HG03135 (cell line): Measurements from ENCODE around the gene NCF4.

Experiments
- ATAC-seq: cut with Tn5 transposase; IDR thresholded peaks from one replicate; pipeline ENCODE4 v1.9.1; 2021; ENCODE audit warnings: mild to moderate bottlenecking, moderate library complexity; ENCODE audit not compliant: unreplicated experiment

NCF4 gene

DNA sequence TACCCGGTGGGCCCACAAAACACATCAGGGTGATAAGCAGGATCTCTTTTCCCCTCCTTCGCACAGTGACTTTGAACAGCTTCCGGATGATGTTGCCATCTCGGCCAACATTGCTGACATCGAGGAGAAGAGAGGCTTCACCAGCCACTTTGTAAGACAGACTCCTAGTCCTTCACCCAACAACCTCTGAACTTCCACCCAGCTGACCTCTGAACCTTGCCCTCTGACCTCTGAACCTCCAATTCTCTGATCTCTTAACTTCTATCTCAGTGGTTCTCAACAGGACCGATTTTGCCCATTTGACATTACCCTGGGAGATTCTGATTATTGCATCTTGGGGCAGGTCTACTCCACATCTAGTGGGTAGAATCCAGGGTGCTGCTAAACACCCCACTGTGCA is 3.2 kb downstream of the NCF4 start:
- ATAC-seq, result no peak

DNA sequence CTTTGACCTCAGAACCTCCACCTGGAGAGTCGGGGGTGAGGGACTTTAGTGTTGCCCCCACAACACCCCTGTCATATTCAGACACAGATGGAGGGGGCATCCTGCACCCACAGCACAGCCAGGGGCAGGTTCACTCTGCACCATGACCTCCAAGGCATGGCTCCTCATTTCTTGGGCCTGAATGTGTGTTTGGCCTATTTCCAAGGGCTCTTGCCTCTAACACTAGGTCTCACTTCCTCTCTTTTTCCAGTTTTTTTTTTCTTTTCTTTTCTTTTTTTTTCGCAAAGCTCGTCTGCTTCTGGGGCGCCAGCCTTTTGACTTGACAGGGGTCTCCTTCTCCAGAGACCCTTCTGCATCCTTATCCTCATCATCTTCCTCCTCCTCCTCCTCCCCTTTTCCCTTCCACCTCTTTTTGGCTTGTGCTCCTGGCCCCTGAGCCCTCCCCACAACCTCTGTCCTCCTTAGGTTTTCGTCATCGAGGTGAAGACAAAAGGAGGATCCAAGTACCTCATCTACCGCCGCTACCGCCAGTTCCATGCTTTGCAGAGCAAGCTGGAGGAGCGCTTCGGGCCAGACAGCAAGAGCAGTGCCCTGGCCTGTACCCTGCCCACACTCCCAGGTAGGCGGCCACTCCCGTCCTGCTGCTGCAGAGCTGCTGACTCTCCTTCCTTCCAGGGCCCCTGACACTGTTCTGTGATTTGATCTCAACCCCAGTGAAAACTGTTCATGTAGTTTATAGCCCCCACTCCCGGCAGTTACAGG is 3.8 kb downstream of the NCF4 start:
- no peak for ATAC-seq

DNA sequence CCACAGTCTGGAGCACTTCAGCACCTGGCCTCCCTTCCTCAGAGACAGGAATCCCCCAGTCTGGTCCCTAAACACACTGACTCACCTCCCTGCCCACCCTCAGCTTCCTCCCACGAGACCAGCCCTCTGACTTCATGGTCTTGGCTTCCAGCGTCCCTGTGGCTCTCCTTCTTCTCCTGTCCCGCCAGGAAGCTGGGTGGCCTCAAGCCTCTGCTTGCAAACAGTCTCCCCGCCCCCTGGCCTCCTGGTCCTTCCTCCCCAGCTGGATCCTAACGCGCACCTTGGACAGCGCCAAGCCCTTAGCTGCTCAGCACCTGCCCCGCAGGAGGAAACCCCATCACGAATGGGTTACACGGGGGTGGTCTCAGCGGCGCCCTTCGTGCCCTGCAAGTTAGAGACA is 4.5 kb downstream of the NCF4 start:
- no peak for ATAC-seq

DNA sequence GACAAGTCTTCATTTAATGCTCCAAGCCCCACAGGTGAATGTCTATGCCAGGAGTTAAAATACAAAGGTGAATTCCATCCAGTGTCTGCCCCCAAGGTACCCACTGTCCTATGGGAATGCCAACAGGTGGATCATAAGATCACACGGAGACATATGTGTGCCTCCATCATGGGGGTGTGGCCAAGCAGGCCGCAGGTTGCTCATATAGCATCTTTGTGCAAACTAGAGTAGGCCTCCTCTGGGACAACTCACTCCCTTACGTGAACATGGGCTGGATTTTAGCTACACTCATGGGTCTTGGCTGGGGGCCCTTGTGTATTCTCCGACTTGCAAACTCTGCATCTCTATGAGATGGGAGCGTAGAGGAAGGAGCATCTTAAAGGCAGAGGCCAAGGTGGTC is 6.9 kb downstream of the NCF4 start:
- ATAC-seq, result no peak

DNA sequence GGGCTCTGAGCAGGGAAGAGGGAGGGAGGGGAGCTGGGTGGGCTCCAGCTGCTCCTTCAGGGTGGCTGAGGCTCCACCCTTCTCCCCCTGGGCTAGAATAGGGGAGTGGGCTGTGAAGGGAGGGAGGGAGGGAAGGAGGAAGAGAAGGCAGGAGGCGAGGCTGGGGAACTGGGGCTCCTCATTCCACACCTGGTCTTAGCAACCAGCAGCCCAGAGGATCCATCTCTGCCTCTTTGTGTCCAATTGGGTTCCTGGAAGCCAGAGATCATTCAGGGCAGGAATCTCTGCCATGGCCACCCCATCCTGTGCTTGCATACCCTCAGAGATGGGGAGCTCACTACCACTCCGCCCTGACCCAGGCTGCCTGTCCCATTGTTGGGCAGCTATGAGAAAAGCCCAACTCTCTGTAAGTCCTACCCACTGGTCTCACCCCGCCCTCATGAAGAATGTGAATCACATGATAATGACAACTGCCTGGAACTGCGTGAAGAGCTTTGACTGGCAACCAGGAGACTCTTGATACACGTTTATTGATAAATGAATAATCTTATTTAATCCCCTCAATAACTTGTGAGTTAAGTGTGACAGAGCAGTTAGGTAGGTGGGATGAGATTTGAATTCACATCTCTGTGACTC is 7.9 kb downstream of the NCF4 start:
- ATAC-seq, result no peak

DNA sequence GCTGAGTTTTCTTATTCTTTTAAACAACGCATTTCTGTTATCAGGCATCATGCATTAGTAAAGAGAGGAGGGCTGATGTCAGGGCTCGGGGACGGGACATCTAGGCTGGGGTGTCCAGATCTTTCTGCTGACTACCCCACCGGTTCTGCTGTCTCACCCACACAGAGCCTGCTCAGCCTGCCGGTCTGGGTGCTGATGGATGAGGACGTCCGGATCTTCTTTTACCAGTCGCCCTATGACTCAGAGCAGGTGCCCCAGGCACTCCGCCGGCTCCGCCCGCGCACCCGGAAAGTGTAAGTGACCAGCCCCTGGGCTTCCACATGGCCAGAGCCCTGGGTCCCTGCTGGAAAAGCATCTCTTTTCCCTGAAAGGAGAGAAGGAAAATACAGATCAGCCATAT is 9.4 kb downstream of the NCF4 start:
- ATAC-seq, result no peak

DNA sequence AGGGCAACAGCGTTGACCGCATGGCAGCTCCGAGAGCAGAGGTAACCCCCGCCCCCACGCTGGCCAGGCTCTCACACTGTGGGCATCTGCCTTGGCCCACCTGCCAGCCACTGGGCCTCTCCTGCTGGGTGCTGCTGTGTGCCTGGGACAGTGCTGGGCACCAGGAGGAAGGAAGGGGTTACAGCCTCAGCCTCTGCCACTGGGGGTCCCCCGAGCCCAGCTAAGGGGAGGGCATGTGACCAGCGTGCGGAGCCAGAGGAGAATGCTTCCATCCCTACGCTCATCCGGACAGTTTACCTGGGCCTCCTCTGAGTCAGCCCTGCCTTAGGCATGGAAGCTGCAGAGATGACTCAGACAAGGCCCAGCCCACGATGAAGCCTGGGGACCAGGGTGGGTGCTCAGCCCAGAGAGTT is 10.9 kb downstream of the NCF4 start:
- no peak for ATAC-seq

DNA sequence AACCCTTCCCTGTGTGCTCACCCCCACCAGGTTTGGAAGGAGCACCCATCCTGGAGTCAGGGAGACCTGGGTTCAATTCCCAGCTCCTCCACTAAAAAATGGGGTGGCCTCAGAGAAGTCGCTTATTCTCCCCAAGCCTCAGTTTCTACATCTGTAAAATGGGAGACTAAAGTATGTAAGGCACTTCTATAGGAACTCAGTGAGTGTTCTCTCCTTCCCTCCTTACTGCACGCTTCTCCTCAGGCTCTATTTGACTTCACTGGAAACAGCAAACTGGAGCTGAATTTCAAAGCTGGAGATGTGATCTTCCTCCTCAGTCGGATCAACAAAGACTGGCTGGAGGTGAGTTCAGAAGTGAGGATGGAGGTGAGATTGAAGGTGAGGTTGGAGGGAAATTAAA is 11.3 kb downstream of the NCF4 start:
- ATAC-seq, result no peak

DNA sequence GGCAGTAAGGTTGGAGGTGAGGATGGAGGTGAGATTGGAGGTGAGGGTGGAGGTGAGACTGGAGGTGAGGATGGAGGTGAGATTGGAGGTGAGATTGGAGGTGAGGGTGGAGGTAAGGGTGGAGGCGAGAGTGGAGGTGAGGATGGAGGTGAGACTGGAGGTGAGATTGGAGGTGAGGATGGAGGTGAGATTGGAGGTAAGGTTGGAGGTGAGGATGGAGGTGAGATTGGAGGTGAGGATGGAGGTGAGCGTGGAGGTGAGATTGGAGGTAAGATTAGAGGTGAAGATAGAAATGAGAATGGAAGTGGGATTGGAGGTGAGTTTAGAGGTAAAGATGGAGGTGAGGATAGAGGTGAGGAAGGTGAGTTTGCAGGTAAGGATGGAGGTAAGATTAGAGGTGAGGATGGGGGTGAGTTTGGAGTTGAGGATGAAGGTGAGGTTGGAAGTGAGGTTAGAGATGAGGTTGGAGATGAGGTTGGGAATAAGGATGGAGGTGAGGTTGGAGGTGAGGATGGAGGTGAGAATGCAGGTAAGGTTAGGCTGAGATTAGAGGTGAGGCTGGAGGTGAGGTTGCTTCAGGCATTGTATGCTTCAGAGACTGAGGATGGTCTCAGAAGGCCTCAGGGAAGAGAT is 12.2 kb downstream of the NCF4 start:
- ATAC-seq, result no peak

DNA sequence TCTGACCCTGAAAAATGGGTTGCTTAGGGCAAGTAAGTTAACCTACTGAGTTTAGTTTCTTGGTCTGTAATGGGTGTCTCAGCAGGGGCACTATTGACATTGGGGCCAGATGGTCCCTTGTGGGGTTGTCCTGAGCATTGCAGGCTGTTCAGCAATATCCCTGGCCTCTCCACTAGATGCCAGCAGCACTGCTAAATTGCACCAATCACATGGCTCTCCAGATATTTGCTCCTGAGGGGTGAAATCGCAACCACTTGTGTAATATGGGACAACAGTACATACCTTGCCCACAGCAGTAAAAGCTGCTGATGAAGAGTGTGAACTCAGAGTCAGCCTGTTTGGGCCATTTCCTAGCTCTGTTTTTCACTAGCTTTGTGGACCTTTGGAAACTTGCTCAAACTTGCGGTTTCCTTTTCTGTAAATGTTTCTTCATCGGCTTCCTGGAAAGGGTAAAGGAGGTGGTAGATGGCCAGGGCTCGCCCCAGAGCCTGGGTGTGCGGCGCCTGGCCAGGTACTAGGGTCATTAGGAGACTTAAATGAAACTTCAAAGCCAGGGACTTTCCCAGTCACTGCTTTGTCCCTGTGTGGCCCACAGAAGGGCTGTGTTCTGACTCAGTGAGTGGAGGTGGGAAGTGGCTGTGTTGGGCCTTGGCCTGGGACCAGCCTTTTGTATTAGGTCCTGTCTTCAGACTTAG is 13.0 kb downstream of the NCF4 start:
- ATAC-seq, result peak; percentile 70

DNA sequence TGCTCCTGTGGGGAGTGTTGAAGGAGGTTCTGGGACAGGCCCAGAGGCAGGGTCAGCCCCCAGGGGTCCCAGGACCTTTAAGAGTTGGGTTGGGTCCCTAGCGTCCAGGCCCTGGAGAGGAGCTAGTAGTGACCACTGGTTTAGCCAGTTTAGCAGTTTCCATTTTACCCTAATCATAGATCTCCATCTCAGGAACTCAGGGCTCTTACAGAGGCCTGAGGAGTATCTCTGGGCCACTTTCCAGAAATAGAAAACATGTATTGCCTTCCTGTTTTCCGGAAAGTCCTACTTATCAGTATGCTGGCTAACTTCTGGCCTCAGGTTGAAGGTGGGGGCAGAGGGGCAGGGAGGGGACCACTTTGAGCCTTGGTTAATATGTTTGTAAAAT is 13.5 kb downstream of the NCF4 start:
- no peak for ATAC-seq

DNA sequence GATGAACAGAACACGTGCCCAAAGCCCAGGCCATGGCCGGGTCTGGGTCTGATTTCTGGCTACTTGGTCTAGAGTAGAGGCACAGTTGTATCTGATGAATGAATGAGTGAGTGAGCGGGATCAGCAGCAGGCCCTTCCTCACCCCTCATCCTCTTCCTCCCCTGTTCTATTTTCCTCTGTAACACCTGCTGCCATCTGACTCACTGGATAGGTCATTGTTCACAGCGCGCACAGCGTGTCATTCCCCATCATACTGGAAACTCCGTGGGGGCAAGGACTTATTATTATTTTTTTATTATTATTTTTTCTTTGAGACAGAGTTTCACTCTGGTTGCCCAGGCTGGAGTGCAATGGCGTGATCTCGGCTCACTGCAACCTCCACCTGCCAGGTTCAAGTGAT is 13.9 kb downstream of the NCF4 start:
- no peak for ATAC-seq

DNA sequence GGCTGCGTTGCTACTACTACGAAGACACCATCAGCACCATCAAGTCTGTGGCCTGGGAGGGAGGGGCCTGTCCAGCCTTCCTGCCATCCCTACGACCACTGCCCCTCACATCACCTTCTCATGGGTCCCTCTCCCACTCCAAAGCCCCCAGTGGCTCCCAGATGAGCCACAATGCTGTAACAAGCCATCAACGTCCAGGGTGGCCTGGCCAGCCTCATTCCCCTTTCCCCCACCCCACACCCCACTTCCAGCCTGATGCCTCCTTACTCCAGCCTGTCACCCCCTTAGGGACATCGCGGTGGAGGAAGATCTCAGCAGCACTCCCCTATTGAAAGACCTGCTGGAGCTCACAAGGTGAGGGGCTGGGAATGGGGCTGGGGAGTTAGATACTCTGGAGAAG is 14.9 kb downstream of the NCF4 start:
- no peak for ATAC-seq

DNA sequence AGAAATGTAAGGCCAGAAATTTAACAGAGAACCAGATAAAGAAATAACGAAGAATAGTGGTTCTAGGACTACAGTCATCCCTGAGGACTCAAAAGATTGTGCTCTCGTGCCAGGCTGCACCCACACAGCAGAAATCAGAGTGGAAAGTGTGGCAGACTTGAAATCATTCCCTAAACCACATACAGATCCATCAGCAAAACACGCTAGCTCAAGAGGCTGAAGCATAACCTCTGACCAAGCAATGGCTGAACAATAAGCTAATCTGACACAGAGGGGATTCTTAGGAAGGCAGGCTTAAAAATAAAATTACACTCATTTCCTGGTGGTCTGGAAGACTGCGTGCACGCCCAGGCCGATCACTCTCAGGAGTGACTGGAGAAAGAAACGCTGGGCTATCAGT is 19.0 kb downstream of the NCF4 start:
- ATAC-seq, result no peak

DNA sequence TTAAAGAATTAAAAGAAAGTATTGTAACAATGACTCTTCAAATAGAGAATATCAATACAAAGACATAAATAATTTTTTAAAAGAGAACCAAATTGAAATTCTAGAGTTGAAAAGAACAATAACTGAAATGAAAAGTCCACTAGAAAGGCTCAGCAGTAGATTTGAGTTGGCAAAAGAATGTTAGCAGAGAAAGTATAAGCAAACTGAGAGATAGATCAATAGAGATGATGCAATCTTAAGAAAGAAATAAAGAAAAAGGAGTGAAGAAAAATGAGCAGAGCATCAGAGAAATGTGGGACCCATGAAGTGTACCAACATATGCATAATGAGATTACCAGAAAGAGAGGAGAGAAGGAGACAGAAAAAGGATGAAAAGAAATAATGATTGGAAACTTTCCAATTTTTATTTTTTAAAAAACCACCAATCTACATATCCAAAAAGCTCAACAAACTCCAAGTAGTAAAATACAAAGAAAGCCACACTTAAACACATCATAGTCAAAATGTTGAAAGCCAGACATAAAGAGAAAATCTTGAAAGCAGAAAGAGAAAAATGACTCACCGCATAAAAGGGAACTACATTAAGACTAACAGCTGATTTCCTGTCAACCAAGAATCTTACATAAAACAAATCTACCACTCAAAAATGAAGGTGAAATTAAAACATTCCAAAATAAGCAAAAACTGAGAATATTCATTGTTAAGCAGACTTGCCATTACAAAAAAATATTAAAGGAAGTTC is 20.9 kb downstream of the NCF4 start:
- ATAC-seq, result no peak

DNA sequence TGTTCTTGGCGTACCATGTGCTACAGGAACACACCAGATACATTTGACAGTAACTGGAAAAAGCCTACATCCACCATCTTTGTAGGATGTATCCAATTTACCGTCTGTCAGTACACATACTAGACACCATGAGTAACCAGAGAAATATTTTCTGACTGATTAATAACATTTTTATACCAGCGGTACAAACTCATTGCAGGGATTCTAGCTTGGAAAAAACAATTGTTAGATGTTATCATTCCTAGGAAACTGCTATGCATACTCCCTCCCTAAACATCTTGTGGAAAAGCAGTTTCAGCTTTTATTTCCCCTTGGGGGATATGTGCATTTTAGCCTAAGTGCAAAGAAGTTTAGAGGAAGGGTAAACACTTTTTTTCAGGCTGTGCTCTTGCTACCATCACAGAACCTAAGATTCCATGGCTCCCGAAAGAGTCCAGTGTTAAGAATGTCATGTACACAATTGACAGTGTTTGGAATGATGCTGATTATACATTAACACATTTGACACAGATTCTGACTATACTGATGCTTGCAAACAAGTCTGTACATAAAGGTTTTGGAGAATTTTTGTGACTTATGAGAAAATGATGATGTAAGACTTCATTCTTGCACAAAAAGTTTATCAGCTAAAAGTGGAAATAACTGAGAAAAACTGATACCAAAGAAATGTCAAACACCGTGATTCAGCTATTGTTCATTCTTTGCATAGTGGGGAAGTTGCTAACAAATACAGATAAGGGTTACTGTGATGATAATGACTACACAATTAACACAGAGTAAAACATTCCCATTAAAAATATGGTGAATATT is 23.7 kb downstream of the NCF4 start:
- no peak for ATAC-seq

DNA sequence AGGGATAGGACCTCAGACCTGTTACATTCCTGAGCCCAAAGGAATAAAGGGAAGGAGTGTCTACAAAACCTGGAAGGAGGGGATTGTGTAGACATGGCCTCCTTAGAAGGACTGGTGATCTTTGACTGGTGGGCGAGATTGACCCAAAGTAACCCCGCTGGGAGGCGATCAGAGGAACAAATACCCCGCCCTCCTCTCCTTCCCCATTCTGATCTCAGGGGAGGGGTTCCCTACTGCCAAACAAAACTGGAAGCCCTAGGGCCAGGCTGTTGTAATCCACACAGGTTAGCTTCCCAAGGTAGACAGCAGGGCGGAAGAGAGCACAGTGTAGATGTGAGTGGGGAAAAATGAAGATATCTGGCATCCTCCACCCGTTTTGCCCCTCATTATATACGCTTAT is 24.7 kb downstream of the NCF4 start:
- no peak for ATAC-seq

DNA sequence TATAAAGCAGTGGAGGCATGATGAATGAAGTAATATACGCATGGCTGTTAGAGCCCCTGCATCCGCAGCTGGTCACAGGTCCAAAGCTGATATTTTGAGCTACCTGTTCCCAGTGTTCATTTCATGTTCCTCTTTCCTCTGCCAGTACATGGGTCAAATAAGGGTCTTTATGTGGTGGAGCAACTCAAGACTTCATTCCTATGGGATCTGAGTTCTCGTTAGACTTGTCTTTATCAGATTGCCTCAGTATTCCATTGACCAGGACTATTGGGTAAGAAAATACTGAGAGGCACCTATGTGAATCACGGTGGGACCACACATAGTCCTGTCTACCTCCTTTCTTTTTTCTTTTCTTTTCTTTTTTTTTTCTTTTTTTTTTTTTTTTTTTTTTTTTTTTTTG is 25.2 kb downstream of the NCF4 start:
- no peak for ATAC-seq

DNA sequence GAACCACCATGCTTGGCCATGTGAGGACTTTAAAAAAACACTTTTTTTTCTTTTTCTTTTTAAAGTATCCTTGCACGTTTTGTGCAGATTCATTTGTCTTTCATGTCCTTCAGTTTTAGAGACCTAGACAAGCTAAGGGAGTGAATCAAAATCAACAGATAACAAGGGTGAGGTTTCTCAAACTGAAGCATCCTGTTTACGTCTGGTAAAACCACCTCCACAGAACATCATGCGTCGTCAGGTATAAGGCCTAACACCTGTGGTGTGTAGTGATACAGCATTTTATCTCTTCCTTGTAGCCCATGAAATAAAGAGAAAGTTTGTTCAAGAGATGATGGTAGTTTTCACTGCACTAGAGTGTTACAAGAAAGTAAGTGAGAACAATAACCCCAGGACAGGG is 26.4 kb downstream of the NCF4 start:
- no peak for ATAC-seq

DNA sequence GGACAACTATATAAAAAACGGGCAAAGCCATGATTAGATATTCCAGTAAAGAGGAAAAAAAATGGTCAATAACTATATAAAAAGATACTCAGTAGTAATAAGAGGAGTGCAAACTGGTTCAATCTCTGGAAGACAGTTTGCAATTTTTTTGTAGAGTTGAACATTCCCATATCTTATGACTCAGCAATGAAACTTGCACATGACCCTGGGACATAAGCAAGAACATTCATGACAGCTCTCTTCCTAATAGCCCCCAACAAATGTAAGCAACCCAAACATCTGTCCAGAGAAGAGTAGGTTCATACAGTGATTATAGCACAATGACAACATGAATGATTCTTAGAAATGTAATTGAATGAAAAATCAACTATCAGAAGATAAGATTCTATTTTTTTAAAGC is 30.8 kb downstream of the NCF4 start:
- no peak for ATAC-seq
